ENCODE data around the gene RIMKLB. TPM values are rescaled to one million over a fixed set of nuclear protein-coding genes. Genes with fewer than 3 reads are reported as not detected.

The RIMKLB gene, protein sequence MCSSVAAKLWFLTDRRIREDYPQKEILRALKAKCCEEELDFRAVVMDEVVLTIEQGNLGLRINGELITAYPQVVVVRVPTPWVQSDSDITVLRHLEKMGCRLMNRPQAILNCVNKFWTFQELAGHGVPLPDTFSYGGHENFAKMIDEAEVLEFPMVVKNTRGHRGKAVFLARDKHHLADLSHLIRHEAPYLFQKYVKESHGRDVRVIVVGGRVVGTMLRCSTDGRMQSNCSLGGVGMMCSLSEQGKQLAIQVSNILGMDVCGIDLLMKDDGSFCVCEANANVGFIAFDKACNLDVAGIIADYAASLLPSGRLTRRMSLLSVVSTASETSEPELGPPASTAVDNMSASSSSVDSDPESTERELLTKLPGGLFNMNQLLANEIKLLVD
- 1 to 10 TPM; 4.6 to 4.9 TPM for total RNA-seq

DNA sequence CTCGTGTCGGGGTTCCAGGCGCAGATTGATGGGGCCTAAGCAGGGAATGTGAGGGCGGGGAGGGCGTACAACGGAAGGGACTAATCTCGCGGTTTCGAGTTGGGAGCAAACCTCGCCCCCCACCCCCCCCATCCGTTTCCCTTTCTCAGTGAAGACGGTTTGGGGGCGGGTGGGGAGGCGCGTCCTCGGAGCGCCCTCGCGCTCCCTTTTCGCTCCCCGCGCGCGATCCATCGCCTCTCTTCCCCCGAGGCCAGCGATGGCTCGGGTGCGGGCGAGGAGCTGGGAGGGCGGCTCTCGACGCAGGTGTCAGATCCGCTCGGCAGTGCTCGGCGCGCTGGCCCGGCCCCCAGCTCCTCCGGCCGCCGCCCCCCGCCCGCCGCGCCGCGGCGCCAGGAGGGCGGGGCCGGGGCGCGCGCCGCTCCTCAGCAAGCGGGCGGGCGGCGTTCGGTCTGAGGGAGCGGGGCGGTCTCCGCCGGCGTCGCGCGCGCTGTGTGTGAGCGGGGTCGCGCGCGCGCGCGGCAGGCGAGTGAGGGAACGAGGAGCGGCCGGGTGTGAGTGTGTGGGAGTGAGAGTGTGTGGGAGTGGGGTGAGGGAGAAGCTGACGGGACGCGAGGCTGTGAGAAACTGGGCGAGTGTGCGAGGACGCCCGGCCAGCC, at the start of gene RIMKLB:
Gene RIMKLB, plus strand, starts transcription at position 516 of the 656 bp plus-strand sequence. CDS start 15,876 bp downstream, outside the sequence.
- POLR2A ChIA-PET = no interaction called here
- no peaks in the 10 kb centered on the region for H3K36me3 Mint-ChIP-seq
- peak; percentile 76 for DNase-seq
- intact Hi-C loops (cut with micrococcal nuclease) = loop anchor here (1.0 to 5.0 kb wide), 2 partner anchors 252 to 350 kb away; partner anchors contain the start of gene M6PR
- H3K9me3 Mint-ChIP-seq = no peaks in the 10 kb centered on the region
- H3K4me3 Mint-ChIP-seq = peak within 1 kb of the TSS; percentile 92
- H3K4me1 Mint-ChIP-seq (ENCODE audit: low read depth) = peaks cover 11% of the 10 kb centered on the region
- H3K27ac Mint-ChIP-seq = peak within 1 kb of the TSS; percentile 69
- CTCF ChIA-PET = interaction anchor here (0.6 to 1.6 kb wide), 5 partner anchors 16 to 352 kb away, joined by 3 to 5 read pairs (median 5); no protein-coding TSS in a partner anchor
- H3K27me3 Mint-ChIP-seq = no peaks in the 10 kb centered on the region

DNA sequence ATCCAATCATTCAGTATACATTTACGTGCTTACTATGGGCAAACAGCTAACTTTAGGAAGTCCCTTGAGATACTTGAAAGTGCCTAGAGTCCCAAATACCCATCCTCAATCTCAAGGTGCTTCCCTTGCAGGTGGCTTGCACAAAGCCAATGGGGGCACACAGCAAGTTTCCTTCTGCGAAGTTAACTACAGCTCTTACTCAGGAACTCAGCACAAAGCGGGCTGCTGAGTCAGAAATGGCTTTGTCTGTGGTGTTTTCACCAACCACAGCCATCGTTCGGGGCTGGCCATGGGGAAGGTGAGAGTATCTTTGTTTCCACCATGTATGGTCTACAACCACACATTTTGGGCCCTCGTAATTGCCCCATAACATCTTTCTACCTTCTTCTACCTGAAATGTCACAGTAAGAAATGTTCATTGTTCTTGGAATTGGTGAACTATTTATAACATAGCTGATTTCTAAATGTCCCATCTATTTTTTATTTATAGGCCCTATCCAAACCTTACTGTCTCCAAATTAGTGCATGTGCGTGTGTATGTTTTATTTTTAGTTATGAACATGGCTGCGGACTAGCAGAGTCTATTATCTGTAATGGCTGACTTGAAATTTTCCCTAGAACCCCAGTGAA, 49.1 kb upstream of the RIMKLB start:
- no peak overlapping the region for H3K4me3 Mint-ChIP-seq
- peaks cover 21% of the 10 kb centered on the region for H3K27me3 Mint-ChIP-seq
- intact Hi-C loops (cut with micrococcal nuclease) = loop anchor here (2.0 to 10.0 kb wide), 2 partner anchors 104 to 596 kb away; partner anchors contain the start of gene CLEC4E
- ChIA-PET CTCF (interaction anchor here (0.7 to 3.1 kb wide), 5 partner anchors 9 to 242 kb away, joined by 3 to 16 read pairs (median 7); no protein-coding TSS in a partner anchor), POLR2A (no interaction called here)
- H3K27ac Mint-ChIP-seq = no peak overlapping the region
- no peaks in the 10 kb centered on the region for H3K36me3 Mint-ChIP-seq
- no peaks in the 10 kb centered on the region for H3K9me3 Mint-ChIP-seq
- DNase-seq = peak; percentile 91
- peaks cover 41% of the 10 kb centered on the region for H3K4me1 Mint-ChIP-seq (ENCODE audit: low read depth)

DNA sequence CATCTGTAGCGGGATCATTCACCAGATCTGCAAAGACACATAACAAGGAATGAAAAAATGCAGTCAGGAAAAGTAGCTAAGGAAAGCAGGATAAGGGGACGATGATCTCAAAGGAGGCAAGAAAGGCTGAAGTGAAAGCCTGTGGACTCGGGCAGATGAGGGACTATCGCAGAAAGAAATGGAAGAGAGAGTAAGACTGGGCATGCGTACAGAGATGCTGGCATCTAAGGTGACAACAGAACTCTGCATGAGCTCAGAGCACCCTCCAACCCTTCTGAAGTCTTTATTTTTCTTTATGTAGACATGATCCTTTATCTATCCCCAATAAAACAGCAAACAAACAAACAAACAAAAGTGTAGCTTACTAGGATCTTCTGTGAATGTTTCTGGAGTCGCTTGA, 42.4 kb upstream of the RIMKLB start:
- Mint-ChIP-seq H3K36me3 (no peaks in the 10 kb centered on the region), H3K27me3 (peaks cover 10% of the 10 kb centered on the region), H3K4me1 (ENCODE audit: low read depth) (no peaks in the 10 kb centered on the region), H3K27ac (no peak overlapping the region), H3K4me3 (no peak overlapping the region), H3K9me3 (no peaks in the 10 kb centered on the region)
- intact Hi-C loops (cut with micrococcal nuclease) = no loop called here
- ChIA-PET CTCF (interaction anchor here (1.3 to 4.4 kb wide), 5 partner anchors 23 to 395 kb away, joined by 4 to 43 read pairs (median 5); no protein-coding TSS in a partner anchor), POLR2A (interaction anchor here (0.6 kb wide), 1 partner anchor 585 kb away, joined by 5 read pairs; no protein-coding TSS in a partner anchor)
- no peak for DNase-seq

DNA sequence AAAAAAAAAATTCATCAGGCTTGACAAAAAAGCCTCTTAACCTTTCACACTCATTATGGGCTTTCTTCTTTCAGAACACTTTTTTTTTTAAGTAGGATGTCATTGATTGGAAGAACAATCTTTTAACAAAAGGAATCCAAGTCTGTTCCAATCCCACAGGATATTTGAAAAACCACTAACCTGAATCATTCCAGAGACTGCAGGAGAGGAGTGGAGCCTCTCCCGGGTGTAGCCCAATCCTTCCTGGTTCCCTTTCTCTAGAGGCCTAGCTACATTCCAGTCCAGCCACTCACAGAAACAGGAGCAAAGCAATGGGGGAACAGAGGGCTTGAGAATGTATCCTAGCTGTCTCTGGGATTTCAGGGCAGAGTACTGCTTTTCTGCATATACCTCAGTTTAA, 39.4 kb upstream of the RIMKLB start:
- ChIA-PET CTCF (interaction anchor here (0.8 to 4.4 kb wide), 10 partner anchors 11 to 398 kb away, joined by 3 to 43 read pairs (median 6); partner anchors contain the start of gene A2ML1), POLR2A (interaction anchor here (0.6 kb wide), 1 partner anchor 713 kb away, joined by 3 read pairs; no protein-coding TSS in a partner anchor)
- DNase-seq = no peak
- H3K27ac Mint-ChIP-seq = no peak overlapping the region
- intact Hi-C loops (cut with micrococcal nuclease) = no loop called here
- H3K27me3 Mint-ChIP-seq = peaks cover 6% of the 10 kb centered on the region
- H3K4me3 Mint-ChIP-seq = no peak overlapping the region
- H3K4me1 Mint-ChIP-seq (ENCODE audit: low read depth) = no peaks in the 10 kb centered on the region
- H3K36me3 Mint-ChIP-seq = no peaks in the 10 kb centered on the region
- H3K9me3 Mint-ChIP-seq = no peaks in the 10 kb centered on the region

DNA sequence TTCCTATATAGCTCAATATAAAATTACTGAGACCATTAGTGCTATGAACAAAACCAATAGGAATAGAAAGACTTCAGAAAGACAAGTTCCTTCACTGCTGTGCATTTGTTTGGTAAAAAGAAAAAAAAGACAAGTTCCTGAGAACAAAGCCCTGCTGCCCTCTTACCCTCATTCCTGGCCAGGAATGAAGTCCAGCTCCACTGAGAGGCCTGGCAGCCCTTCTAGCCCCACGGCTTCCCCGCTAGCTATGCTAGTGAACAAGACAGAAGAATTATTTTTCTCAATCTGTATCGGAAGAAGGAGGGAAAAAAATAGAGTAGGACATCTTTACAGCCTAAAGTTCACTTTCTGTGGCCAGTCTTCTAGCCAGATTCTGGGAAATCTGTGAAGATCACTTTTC, 36.8 kb upstream of the RIMKLB start:
- ChIA-PET POLR2A (no interaction called here), CTCF (interaction anchor here (1.1 kb wide), 1 partner anchor 199 kb away, joined by 3 read pairs; no protein-coding TSS in a partner anchor)
- Mint-ChIP-seq H3K4me3 (no peak overlapping the region), H3K4me1 (ENCODE audit: low read depth) (no peaks in the 10 kb centered on the region), H3K9me3 (no peaks in the 10 kb centered on the region), H3K27ac (no peak overlapping the region), H3K36me3 (no peaks in the 10 kb centered on the region), H3K27me3 (peaks cover 5% of the 10 kb centered on the region)
- intact Hi-C loops (cut with micrococcal nuclease) = no loop called here
- no peak for DNase-seq

DNA sequence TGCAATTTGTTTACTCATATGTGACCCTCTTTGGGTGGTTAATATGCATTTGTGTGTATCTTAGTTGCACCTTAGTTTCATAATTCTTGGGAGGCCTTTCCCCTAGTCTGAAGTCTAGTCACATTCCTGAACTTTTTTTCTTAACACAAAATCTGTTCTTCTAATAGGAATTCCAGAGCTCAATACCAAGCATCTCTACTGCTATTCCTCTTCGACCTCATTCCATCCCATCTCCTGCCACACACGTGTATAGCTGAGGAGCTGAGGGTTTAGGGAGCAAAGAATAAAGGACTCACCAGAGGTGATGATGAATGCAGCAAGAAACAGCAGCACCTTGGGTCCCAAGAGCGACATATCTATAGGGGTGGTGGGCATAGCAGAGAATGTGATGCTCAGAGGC, 36.0 kb upstream of the RIMKLB start:
- Mint-ChIP-seq H3K4me1 (ENCODE audit: low read depth) (no peaks in the 10 kb centered on the region), H3K9me3 (no peaks in the 10 kb centered on the region), H3K36me3 (no peaks in the 10 kb centered on the region), H3K27me3 (peaks cover 5% of the 10 kb centered on the region), H3K4me3 (no peak overlapping the region), H3K27ac (no peak overlapping the region)
- ChIA-PET POLR2A (no interaction called here), CTCF (interaction anchor here (0.7 kb wide), 1 partner anchor 228 kb away, joined by 4 read pairs; no protein-coding TSS in a partner anchor)
- intact Hi-C loops (cut with micrococcal nuclease) = no loop called here
- no peak for DNase-seq

DNA sequence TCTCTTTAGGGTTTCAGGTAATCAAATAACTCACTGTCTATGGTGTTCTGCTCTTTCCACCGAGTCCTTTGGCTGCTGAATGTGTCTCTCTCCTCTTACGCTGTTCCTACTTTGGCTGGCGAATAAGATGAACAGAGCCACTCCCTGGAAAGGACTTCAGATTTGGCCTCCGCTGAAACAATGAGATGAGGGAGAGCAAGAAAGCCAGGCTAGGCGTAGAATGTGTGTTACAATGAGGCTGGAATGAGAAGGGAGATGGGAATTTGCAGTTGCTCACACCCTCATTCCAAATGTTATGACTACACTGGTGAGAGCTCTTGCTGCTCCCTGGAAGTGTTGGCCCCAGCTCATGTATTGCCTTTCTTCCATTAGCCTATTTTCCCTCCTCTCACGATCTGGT, 35.2 kb upstream of the RIMKLB start, which contains the start of gene MFAP5:
Gene MFAP5, minus strand, starts transcription at position 234 of the 400 bp plus-strand sequence. CDS start 722 bp downstream, outside the sequence.
- Mint-ChIP-seq H3K9me3 (no peaks in the 10 kb centered on the region), H3K27ac (no peak within 1 kb of the TSS), H3K4me1 (ENCODE audit: low read depth) (no peaks in the 10 kb centered on the region), H3K27me3 (peaks cover 5% of the 10 kb centered on the region), H3K36me3 (no peaks in the 10 kb centered on the region), H3K4me3 (no peak within 1 kb of the TSS)
- no peak for DNase-seq
- intact Hi-C loops (cut with micrococcal nuclease) = no loop called here
- CTCF ChIA-PET = no interaction called here
- POLR2A ChIA-PET = no interaction called here

DNA sequence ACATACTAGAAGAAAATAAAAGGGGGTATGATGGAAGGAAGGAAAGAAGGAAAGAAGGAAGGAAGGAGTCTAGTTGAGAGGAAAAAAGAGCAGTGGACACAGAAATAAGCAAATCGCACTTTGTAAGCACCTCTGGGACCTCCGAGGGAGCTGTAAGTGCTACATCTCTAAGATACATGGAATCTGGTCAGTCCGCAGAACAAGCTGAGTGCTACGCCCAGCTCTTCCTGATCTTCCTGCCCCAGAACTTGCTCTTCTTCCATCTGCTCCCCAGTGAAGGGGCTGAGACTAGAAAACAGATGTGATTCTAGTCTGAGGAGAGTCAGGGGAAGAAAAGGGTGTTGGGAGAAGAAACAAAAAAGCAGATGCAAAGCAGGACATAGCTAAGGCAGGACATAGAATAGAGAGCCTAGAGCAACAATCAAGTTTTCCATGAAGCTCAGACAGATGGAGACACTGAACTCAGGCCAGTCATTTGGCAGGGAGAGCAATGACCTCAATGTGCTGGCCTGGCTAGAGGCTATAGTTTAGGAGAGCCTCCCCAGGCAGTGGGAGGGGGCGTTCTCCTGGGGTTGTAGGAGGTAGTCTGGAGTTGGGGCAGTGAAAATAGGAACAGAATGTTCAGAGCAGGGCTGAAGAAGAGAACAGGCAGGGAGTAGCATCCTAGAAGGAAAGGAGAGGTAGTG, 33.4 kb upstream of the RIMKLB start:
- Mint-ChIP-seq H3K9me3 (no peaks in the 10 kb centered on the region), H3K27me3 (peaks cover 5% of the 10 kb centered on the region), H3K36me3 (no peaks in the 10 kb centered on the region), H3K27ac (no peak overlapping the region), H3K4me1 (ENCODE audit: low read depth) (no peaks in the 10 kb centered on the region), H3K4me3 (no peak overlapping the region)
- no peak for DNase-seq
- intact Hi-C loops (cut with micrococcal nuclease) = no loop called here
- ChIA-PET CTCF (interaction anchor here (0.7 kb wide), 1 partner anchor 17 kb away, joined by 3 read pairs; no protein-coding TSS in a partner anchor), POLR2A (no interaction called here)

DNA sequence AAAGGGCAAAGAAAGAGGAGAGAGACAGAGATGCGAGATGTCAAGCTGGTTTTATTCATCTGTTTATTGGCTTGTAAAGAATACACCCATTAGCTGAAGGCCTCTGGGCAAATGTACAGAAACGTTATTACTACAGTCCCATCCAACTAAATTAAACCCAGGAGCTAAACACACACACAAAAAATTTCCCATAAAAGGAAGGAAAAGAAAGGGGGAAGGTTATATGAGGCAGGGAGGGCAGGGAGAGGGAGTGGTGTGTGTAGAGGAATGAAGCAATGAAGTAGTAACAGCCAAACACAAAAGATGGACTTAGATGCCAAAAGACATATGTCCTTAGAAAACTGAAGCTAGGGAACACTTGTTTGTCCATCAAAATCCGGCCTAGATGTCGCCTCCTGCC, 32.0 kb upstream of the RIMKLB start:
- CTCF ChIA-PET = interaction anchor here (0.8 kb wide), 1 partner anchor 122 kb away, joined by 3 read pairs; no protein-coding TSS in a partner anchor
- Mint-ChIP-seq H3K4me3 (no peak overlapping the region), H3K36me3 (no peaks in the 10 kb centered on the region), H3K27me3 (peaks cover 5% of the 10 kb centered on the region), H3K9me3 (no peaks in the 10 kb centered on the region), H3K27ac (no peak overlapping the region), H3K4me1 (ENCODE audit: low read depth) (no peaks in the 10 kb centered on the region)
- no peak for DNase-seq
- POLR2A ChIA-PET = no interaction called here
- intact Hi-C loops (cut with micrococcal nuclease) = no loop called here

DNA sequence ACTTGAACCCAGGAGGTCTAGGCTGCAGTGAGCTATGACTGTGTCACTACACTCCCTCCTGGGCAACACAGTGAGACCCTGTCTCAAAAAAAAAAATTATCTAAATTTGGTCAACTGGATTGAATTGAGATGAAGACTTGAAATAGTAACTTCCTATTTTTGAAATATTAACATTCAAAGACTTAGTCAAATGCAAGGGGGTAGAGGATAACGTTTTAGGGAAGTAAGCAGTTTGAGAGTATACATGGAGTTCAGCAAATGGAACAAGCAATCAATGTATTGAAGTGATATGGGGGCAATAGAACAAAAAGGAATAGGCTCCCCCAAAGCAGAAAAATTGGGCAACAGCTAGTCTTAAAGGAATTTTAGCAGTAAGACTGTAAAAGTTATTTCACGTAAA, 30.5 kb upstream of the RIMKLB start:
- no peaks in the 10 kb centered on the region for H3K4me1 Mint-ChIP-seq (ENCODE audit: low read depth)
- DNase-seq = no peak
- no peak overlapping the region for H3K27ac Mint-ChIP-seq
- no peaks in the 10 kb centered on the region for H3K9me3 Mint-ChIP-seq
- intact Hi-C loops (cut with micrococcal nuclease) = no loop called here
- ChIA-PET CTCF (interaction anchor here (0.8 kb wide), 1 partner anchor 10 kb away, joined by 3 read pairs; no protein-coding TSS in a partner anchor), POLR2A (no interaction called here)
- peaks cover 5% of the 10 kb centered on the region for H3K27me3 Mint-ChIP-seq
- H3K4me3 Mint-ChIP-seq = no peak overlapping the region
- no peaks in the 10 kb centered on the region for H3K36me3 Mint-ChIP-seq

DNA sequence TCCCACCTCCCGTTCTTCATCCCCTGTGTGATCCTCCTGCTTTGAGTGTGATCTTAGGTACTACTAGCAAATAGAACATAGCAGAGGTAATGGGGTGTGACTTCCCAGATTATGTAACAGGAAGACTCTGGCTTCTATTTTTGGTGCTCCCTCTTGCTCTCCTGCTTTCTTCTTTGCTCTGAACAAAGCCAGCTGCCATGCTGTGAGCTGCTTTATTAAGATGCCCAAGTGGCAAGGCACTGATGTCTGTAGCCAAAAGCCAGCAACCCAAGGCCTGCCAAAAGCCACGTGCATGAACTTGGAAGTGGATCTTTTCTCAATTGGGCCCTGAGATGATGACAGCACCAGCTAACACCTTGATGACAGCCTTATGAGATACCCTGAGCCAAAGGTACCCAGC, 29.4 kb upstream of the RIMKLB start:
- H3K27me3 Mint-ChIP-seq = peaks cover 5% of the 10 kb centered on the region
- no peaks in the 10 kb centered on the region for H3K4me1 Mint-ChIP-seq (ENCODE audit: low read depth)
- no peaks in the 10 kb centered on the region for H3K36me3 Mint-ChIP-seq
- DNase-seq = no peak
- no peak overlapping the region for H3K4me3 Mint-ChIP-seq
- CTCF ChIA-PET = interaction anchor here (0.7 to 1.8 kb wide), 4 partner anchors 11 to 222 kb away, joined by 3 to 5 read pairs (median 4); no protein-coding TSS in a partner anchor
- intact Hi-C loops (cut with micrococcal nuclease) = no loop called here
- H3K27ac Mint-ChIP-seq = no peak overlapping the region
- POLR2A ChIA-PET = no interaction called here
- no peaks in the 10 kb centered on the region for H3K9me3 Mint-ChIP-seq

All from activated CD4-positive, alpha-beta memory T cell treated with anti-CD3 and anti-CD28 coated beads for 36 hours (primary cell).